K562 treated with DMSO at 1 percent for 12 hours (cell line): Measurements from ENCODE around the gene RAB28. TPM values are rescaled to one million over a fixed set of nuclear protein-coding genes. Genes with fewer than 3 reads are reported as not detected.

Experiments
- total RNA-seq: library from RNA; unstranded; fragments of 300-600 nt; gene quantifications from 2 replicates; pipeline ENCODE4 v1.2.3, GENCODE V29; 2022; ENCODE audit not compliant: insufficient read depth

RAB28 gene
- 8.8 and 20.2 TPM in 2 replicates for total RNA-seq

DNA sequence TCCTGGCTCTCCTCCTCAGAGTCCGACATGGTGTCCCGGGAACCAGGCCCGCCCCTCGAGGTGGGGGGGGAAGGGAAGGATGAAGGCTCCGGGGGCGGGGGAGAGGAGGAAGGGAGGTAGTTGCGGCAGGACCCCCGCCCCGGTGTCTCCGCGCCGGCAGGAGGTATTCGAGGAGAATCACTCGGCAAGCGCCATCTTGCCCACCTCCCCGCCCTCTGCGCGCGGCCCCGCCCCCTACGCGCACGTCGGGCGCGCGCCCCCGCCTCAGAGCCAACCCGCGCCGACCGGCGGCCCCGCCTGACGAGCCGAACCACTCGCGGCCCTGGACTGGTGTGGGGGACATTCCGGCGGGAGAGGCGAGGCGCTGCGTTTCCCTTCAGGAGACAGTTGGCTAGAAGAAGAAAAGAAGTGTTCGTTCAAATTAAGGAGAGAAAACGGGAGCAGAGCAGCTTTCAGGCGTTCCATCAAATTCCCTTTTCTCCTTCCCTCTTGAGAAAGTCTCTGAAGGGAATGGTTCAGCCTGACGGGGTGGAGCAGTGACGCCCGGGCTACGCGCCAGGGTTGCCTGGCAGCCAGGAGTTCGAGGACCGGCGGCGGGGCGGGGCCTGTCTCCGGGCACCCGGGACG is at the start of gene RAB28:
Gene RAB28 (minus strand): TSS at position 219 of the 627 bp plus-strand sequence.

Other genes with a start within 250 kb of the RAB28 start
- gene NKX3-2, start 60.2 kb upstream of the RAB28 start, total RNA-seq: 1.1 and 1.4 TPM in 2 replicates
- 4.2 and 18.0 TPM in 2 replicates for gene BOD1L1, start 143.4 kb upstream of the RAB28 start, total RNA-seq